Measurements from ENCODE around the gene ATAD3C.
"Not testable (repeated sequence)": the region's sequence is repeated elsewhere in the genome, so short reads cannot be mapped to it uniquely, and the experiment has no call there.

The ATAD3C gene

DNA sequence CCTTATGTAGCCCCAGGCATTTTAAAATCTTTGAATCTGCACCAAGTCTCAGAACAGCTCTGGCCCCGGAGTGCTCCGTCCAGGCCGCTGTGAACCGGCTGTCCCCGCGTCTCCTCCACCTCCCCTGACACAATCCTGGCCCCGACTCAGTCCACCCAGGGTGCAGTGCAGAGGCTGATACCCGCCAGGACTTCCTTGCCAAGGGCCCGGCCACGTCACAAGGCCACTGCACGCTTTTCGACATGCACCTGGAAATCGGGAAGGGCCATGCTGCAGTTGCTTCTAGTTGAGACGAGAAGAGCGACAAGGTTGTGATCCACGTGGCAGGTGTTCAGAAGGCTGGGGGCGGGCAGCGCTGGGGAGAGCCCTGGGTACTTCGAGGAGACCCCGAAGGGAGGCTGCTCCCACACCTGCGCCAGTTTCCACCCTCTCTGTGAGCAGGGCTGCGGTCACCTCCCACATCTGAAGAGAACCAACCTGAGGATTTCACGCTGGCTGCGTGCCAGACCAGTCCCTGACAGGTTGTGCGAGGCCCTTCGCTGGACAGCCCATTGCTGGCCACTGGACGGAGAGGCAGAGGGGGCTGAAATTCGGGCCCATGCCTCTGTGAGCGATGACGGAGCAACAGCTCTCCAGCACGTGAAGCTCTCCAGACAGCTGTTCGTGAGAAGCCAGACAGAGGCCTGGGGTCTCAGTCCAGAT lies 7.3 kb upstream of the ATAD3C start:
- no peak for DNase-seq (ENCODE audit: low spot score)

DNA sequence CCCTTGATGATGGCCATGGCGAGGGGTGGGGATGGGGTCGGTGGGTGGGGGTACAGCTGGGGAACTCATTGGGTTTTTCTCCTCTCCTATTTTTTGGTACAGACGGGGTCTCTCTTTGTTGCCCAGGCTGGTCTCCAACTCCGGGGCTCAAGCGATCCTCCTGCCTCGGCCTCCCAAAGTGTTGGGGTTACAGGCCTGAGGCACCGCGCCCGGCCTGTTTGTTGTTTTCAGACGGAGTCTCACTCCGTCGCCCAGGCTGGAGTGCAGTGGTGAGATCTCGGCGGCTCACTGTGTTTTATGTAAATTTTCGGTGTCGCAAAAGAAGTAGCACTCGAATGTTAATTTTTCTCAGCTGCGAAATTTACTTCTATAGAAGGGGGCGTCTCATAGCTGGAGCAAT lies 2.9 kb upstream of the ATAD3C start:
- DNase-seq (ENCODE audit: low spot score), result not testable (repeated sequence)

- DNase-seq (ENCODE audit: low spot score), result not testable (repeated sequence)
Measured at GRCh38 chr1:1450616-1451015, 1.1 kb downstream of the ATAD3C start.

- peak; percentile 2 for DNase-seq (ENCODE audit: low spot score)
Measured at GRCh38 chr1:1451696-1452364, 2.3 kb downstream of the ATAD3C start.

DNA sequence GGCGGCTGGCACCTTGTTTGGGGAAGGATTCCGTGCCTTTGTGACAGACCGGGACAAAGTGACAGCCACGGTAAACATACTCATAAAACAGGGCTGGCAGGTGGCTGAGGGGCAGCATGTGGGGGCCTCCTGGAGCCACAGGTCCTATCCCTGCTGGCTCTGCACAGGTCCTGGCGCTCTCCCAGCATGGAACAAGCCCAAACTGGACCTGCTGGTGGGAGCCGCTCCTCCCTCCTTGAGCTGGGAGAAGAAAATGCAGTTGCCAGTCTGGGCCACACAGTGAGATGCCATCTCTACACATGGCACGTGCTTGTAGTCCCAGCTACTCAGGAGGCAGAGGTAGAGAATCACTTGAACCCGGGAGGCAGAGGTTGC lies 2.9 kb downstream of the ATAD3C start:
- DNase-seq (ENCODE audit: low spot score), result not testable (repeated sequence)

GRCh38 chr1:1452882-1453281 lies 3.4 kb downstream of the ATAD3C start:
- DNase-seq (ENCODE audit: low spot score), result no peak

GRCh38 chr1:1454286-1455056 lies 5.0 kb downstream of the ATAD3C start:
- not testable (repeated sequence) for DNase-seq (ENCODE audit: low spot score)

DNA sequence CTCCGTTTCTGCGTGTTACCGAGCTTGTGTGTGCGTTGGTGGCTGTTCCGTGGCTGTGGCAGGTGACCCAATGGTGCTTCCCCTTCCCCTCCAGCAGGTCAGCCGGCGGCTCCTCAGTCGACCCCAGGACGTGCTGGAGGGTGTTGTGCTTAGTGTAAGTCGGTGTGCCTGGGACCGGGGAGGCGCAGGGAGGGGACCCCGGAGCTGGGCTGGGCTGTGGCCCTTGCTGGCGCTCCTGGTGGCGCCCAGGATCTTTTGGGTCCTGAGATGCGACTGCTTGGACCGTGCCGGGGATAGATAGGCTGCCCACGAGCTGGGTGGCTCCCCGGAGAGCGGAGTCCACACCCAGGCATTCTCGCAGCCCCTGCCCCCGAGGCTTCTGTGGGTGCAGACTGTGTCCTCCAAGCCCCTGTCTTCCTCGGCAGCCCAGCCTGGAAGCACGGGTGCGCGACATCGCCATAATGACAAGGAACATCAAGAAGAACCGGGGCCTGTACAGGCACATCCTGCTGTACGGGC lies 5.9 kb downstream of the ATAD3C start:
- no peak for DNase-seq (ENCODE audit: low spot score)

DNA sequence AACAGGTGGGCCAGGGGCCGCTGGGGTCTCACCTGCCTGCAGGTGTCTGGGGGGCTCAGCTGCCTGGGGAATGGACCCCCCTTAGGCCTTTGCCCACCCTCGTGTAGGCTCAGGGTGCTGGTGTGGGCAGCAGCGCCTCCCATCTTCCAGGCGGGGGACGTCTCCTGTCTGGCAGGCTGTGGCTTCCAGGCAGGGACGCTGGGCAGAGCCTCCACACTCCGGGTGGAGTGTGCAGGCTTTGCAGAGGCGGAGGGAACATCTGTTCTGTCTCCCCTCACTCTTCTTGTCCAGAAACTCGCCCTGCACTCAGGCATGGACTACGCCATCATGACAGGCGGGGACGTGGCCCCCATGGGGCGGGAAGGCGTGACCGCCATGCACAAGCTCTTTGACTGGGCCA lies 6.4 kb downstream of the ATAD3C start:
- DNase-seq (ENCODE audit: low spot score), result not testable (repeated sequence)

DNA sequence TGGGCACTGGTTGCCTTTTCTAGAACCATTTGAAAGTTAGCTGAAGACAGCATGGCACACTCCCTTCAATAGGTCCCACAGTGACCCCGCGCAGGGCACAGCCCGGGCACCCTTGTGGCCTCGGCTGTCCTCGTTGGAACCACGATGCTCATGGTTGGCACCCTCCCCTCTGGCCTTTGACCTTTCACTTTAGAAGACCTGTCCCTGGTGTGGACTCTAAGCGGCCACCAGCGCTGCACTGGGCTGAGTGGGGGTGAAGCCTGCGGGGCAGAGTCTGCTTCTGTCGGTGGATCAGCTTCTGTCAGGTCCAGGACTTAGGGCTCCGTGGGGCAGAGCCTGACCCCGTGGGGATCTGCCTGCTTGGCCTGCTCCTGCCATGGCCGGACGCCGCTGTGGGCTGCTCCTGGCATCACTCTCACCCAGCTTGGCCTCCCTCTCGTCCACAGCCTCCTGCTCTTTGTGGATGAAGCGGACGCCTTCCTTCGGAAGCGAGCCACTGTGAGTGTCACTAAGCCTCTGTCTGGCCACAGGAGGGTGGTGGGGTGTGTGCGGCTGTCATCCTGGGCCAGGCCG lies 7.3 kb downstream of the ATAD3C start:
- not testable (repeated sequence) for DNase-seq (ENCODE audit: low spot score)

- not testable (repeated sequence) for DNase-seq (ENCODE audit: low spot score)
Measured at GRCh38 chr1:1459156-1459555, 9.7 kb downstream of the ATAD3C start.

DNA sequence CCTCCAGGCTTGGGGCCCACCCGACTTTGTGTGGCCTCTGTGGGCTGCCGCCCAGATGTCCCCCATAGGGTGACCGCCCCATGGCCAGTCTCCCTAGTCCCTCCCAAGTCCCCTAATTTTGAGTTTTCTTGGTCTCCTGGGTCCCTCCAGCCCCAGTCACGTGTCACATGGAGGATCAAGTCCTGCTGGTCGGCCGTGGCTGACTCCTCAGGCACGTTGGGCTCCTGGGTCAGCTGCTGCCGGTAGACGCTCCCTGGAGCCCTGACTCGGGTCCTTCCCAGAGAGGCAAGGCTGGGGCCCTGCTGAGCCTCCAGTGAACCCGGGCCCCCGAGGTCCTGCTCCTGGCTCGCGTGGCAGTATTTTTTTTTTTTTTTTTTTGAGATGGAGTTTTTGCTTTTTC lies 10.2 kb downstream of the ATAD3C start:
- not testable (repeated sequence) for DNase-seq (ENCODE audit: low spot score)

- no peak for DNase-seq (ENCODE audit: low spot score)
Measured at GRCh38 chr1:1460540-1461130, 11.1 kb downstream of the ATAD3C start.

GRCh38 chr1:1461721-1462317 lies 12.3 kb downstream of the ATAD3C start:
- DNase-seq (ENCODE audit: low spot score), result no peak

GRCh38 chr1:1462318-1462966 lies 13.0 kb downstream of the ATAD3C start:
- peak; percentile 56 for DNase-seq (ENCODE audit: low spot score)

- no peak for DNase-seq (ENCODE audit: low spot score)
Measured at GRCh38 chr1:1463312-1463711, 13.8 kb downstream of the ATAD3C start.

DNA sequence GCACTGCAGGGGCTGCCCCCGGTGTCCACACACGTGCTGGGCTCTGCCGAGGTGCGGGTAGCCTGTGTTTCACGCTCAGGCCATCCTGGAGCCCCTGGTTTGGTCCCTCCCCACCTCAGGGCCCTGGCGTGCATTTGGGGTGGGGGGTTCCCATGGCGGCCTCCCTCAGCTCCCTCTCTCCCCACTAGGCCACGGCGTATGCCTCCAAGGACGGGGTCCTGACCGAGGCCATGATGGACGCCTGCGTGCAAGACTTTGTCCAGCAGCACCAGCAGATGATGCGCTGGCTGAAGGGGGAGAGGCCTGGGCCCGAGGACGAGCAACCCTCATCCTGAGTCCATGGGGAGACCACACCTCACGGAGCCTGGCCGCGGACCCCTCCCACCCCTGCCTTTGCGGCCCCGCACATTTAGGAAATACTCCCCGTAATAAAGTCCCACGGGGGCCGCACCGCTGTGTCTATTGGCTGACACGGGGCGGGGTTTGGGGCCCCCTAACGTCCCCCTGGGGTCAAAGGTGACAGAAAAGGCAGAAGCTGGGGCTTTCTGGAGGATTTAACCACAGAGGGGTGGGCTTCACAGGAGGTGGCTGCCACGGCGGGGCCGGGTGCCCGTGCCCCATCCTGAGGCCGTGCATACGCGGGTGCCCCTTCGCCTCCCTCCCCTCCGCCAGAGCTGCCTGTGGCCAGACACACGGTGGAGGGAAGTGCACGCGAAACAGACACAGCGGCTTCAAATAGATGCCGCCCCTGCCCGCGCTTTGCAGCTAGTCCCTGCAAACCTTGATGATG lies 18.9 kb downstream of the ATAD3C start:
- DNase-seq (ENCODE audit: low spot score), result not testable (repeated sequence)

DNA sequence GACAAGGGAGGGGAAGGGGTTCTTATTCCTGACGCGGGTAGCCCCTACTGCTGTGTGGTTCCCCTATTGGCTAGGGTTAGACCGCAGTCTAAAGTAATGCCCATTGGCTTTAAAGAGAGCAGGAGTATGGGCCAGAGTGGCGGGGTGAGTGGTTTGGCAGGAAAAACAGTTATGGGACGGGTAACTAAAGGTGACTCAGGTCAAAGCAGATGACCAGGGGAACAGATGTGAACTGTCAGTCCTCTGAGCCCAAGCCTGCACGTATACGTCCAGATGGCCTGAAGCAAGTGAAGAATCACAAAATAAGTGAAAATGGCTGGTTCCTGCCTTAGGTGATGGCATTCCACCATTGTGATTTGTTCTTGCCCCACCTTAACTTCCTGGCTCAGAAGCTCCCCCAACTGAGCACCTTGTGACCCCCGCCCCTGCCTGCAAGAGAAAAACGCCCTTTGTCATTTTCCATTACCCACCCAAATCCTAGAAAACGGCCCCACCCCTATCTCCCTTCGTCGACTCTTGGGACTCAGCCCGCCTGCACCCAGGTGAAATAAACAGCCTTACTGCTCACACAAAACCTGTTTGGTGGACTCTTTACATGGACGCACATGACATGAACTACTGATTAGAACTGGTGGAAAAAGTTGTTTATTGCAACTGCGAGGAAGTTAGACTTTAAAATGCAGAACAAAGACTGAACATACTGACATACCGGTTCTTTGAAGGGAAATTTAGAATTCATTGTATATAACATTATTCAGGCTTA lies 21.3 kb downstream of the ATAD3C start:
- DNase-seq (ENCODE audit: low spot score), result no peak

DNA sequence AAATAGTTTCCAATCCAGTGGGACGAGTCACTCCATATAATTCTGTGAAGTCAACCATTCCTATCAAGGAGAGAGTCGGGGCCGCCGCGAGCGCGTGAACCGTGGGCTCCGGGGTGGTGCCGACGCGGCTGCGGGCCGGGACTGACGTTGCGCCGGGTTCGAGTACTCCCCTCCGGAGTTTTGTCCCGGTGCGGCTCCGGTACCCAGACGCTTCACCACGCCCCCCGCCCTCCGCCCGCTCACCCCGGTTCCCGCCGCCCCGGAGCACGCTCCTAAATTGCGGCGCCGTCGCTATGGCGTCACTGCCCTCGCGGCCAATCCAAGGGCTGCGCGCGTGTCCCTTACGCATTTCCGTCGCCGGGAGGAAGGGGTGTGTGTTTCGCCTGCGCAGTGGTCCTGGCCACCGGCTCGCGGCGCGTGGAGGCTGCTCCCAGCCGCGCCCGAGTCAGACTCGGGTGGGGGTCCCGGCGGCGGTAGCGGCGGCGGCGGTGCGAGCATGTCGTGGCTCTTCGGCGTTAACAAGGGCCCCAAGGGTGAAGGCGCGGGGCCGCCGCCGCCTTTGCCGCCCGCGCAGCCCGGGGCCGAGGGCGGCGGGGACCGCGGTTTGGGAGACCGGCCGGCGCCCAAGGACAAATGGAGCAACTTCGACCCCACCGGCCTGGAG lies 22.0 kb downstream of the ATAD3C start, which contains the start of gene ATAD3B:
TSS of gene ATAD3B (plus strand) at position 377 of the 664 bp plus-strand sequence. CDS start at position 497, 120 bp downstream.
- DNase-seq (ENCODE audit: low spot score), result peak; percentile 97
